Endothelial cell of umbilical vein (primary cell): ENCODE results near the gene ACVRL1. TPM values are rescaled to one million over a fixed set of nuclear protein-coding genes. Genes with fewer than 3 reads are reported as not detected.

Experiments used
- BruUV-seq: library from RNA; stranded (reverse); fragments of 400-500 nt; replicated peaks from 2 replicates; lab custom pipeline; 2021; lab: Mats Ljungman, UMichigan
- CTCF ChIA-PET: fragments of 300-600, 350-600 bp; sonication (Branson Sonifier 250); formaldehyde crosslinking; loops from one replicate; lab custom pipeline; 2021; ENCODE audit warnings: antibody characterized with exemption, inconsistent platforms; lab: Charles Lee
- POLR2A ChIA-PET: fragments of 300-600, 350-600 bp; sonication (Branson Sonifier 250); formaldehyde crosslinking; loops from one replicate; lab custom pipeline; 2021; ENCODE audit warnings: antibody characterized with exemption, inconsistent platforms; lab: Charles Lee
- DNase-seq: peaks from one replicate; pipeline ENCODE4 v3.0.0-alpha.2; 2011; ENCODE audit warnings: low read depth, low spot score
- FAIRE-seq: peaks from 2 replicates; lab custom pipeline; 2011; peaks lifted over from hg19 to GRCh38; lab: Jason Lieb, UNC
- H2AFZ ChIP-seq: 2 replicates; pipeline ENCODE4 v1.6.0; 2012; ENCODE audit warnings: low read depth, low read length, control low read depth, inconsistent platforms
- H3K27ac ChIP-seq: 2 replicates; pipeline ENCODE4 v1.5.1; 2011; ENCODE audit warnings: low read depth, mild to moderate bottlenecking, control low read depth, low read length, moderate library complexity; ENCODE audit not compliant: insufficient read depth
- H3K27me3 ChIP-seq, 2 experiments: 2 replicates each; pipeline versions ENCODE4 v1.6.0 to v1.6.1; 2011; ENCODE audit warnings: low read length in 2 of 2, mixed read lengths in 1 of 2; ENCODE audit not compliant: control insufficient read depth in 2 of 2, insufficient read depth in 2 of 2
- H3K36me3 ChIP-seq, 2 experiments: 2 replicates in 1 of 2; 3 replicates in 1 of 2; pipeline ENCODE4 v1.5.1; 2011; ENCODE audit warnings: low read length in 2 of 2, mild to moderate bottlenecking in 1 of 2, moderate library complexity in 1 of 2; ENCODE audit not compliant: control insufficient read depth in 2 of 2, insufficient read depth in 2 of 2; ENCODE audit errors: extremely low read depth in 1 of 2
- H3K4me1 ChIP-seq: 3 replicates; pipeline ENCODE4 v1.5.1; 2011; ENCODE audit warnings: mild to moderate bottlenecking, low read length; ENCODE audit not compliant: control insufficient read depth, insufficient read depth; ENCODE audit errors: extremely low read depth
- H3K4me2 ChIP-seq: 2 replicates; pipeline ENCODE4 v1.6.1; 2011; ENCODE audit warnings: low read length, control low read depth, mixed read lengths; ENCODE audit not compliant: insufficient read depth
- H3K4me3 ChIP-seq, 3 experiments: fragments of 200-600 bp in 1 of 3; sonication (generic), shearing (Covaris generic) in 1 of 3; replicated peaks in 1 of 3; 2 replicates each; pipeline ENCODE4 v1.5.1; 2011 to 2016; ENCODE audit warnings: control low read depth in 3 of 3, low read length in 3 of 3, mild to moderate bottlenecking in 2 of 3, inconsistent platforms in 1 of 3, low read depth in 1 of 3, moderate library complexity in 1 of 3; ENCODE audit not compliant: insufficient read depth in 1 of 3
- H3K79me2 ChIP-seq: 2 replicates; pipeline ENCODE4 v1.6.0; 2012; ENCODE audit warnings: low read length, inconsistent platforms; ENCODE audit not compliant: control insufficient read depth, insufficient read depth
- H3K9ac ChIP-seq: replicated peaks from 2 replicates; pipeline ENCODE3; 2011; ENCODE audit warnings: low read length, control low read depth; ENCODE audit not compliant: insufficient read depth; ENCODE audit errors: extremely low read depth
- H3K9me1 ChIP-seq: replicated peaks from 3 replicates; pipeline ENCODE4 v1.6.0; 2011; ENCODE audit warnings: mild to moderate bottlenecking, low read length; ENCODE audit not compliant: control insufficient read depth, insufficient read depth; ENCODE audit errors: extremely low read depth
- H3K9me3 ChIP-seq: replicated peaks from 2 replicates; pipeline ENCODE4 v1.5.1; 2012; ENCODE audit warnings: low read length, inconsistent platforms; ENCODE audit not compliant: control insufficient read depth, insufficient read depth
- H4K20me1 ChIP-seq: replicated peaks from 2 replicates; pipeline ENCODE3; 2011; ENCODE audit warnings: mild to moderate bottlenecking, low read length; ENCODE audit not compliant: control insufficient read depth, insufficient read depth; ENCODE audit errors: extremely low read depth
- EZH2 ChIP-seq: IDR thresholded peaks from 2 replicates; pipeline ENCODE4 v1.6.1; 2012; ENCODE audit warnings: borderline replicate concordance, low read depth, mild to moderate bottlenecking, moderate library complexity, low read length, inconsistent platforms; ENCODE audit not compliant: severe bottlenecking
- FOS ChIP-seq: IDR thresholded peaks from 2 replicates; pipeline ENCODE4 v1.6.1; 2011; ENCODE audit warnings: mild to moderate bottlenecking, low read length, moderate library complexity, borderline replicate concordance; ENCODE audit not compliant: insufficient read depth
- GATA2 ChIP-seq: IDR thresholded peaks from 2 replicates; pipeline ENCODE4 v1.7.0; 2011; ENCODE audit warnings: low read depth, mild to moderate bottlenecking, moderate library complexity, mixed read lengths, low read length; ENCODE audit not compliant: insufficient read length, insufficient read depth
- JUN ChIP-seq: IDR thresholded peaks from 2 replicates; pipeline ENCODE4 v1.6.1; 2011; ENCODE audit warnings: borderline replicate concordance, low read depth; ENCODE audit not compliant: insufficient read length, insufficient read depth
- MYC ChIP-seq: IDR thresholded peaks from one replicate; pipeline ENCODE4 v1.6.1; 2011; ENCODE audit warnings: mild to moderate bottlenecking, low read depth, low read length
- POLR2A ChIP-seq: IDR thresholded peaks from 2 replicates; pipeline ENCODE4 v1.6.1; 2012; ENCODE audit warnings: low read depth, mild to moderate bottlenecking, control low read depth, low read length
- POLR2AphosphoS5 ChIP-seq: IDR thresholded peaks from 2 replicates; pipeline ENCODE4 v1.6.1; 2012; ENCODE audit warnings: low read depth, mild to moderate bottlenecking, control low read depth, low read length, moderate library complexity; ENCODE audit not compliant: insufficient read depth
- dilution Hi-C: fragments of 300-500 bp; cut with MboI; formaldehyde crosslinking; loops from one replicate; pipeline ENCODE4 v1.15.0; 2019; ENCODE audit warnings: low sequenced_read_pairs; ENCODE audit not compliant: extremely low pct_ligation_motif_present
- intact Hi-C: fragments of 100-400 bp; cut with micrococcal nuclease; formaldehyde crosslinking; loops from one replicate; pipeline ENCODE4 v1.10.0; 2022
- polyA plus RNA-seq, 4 experiments: library from polyadenylated mRNA; depleted of rRNA in 3 of 4; stranded (reverse) in 3 of 4; unstranded in 1 of 4; fragments of >200 nt; gene quantifications; 2 replicates each; pipeline versions ENCODE4 v1.2.1 to v1.2.3, GENCODE V29; 2011 to 2012; ENCODE audit warnings: missing spikeins in 1 of 4
- total RNA-seq: library from RNA; stranded (reverse); gene quantifications from 2 replicates; pipeline ENCODE4 v1.2.3, GENCODE V29; 2021
- TF ChIP-seq, protein P1 (sequence below), 2 donors: IDR thresholded peaks; 1 replicate in 1 of 2; 2 replicates in 1 of 2; pipeline ENCODE4 v1.5.1; 2011; ENCODE audit warnings: low read length in 2 of 2, mild to moderate bottlenecking in 2 of 2, moderate library complexity in 2 of 2, control low read depth in 1 of 2, inconsistent platforms in 1 of 2, low read depth in 1 of 2; ENCODE audit not compliant: insufficient read depth in 1 of 2; ENCODE audit errors: extremely low read depth in 1 of 2
- TF ChIP-seq, protein P2 (sequence below): IDR thresholded peaks from 2 replicates; pipeline ENCODE4 v1.6.1; 2011; ENCODE audit not compliant: insufficient read depth, insufficient read length

Gene ACVRL1
- total and polyA plus RNA-seq, 2 donors (not counting 3 experiments of a cell fraction or from before 2014, with no cell fraction given), result 355 to 404 TPM

DNA sequence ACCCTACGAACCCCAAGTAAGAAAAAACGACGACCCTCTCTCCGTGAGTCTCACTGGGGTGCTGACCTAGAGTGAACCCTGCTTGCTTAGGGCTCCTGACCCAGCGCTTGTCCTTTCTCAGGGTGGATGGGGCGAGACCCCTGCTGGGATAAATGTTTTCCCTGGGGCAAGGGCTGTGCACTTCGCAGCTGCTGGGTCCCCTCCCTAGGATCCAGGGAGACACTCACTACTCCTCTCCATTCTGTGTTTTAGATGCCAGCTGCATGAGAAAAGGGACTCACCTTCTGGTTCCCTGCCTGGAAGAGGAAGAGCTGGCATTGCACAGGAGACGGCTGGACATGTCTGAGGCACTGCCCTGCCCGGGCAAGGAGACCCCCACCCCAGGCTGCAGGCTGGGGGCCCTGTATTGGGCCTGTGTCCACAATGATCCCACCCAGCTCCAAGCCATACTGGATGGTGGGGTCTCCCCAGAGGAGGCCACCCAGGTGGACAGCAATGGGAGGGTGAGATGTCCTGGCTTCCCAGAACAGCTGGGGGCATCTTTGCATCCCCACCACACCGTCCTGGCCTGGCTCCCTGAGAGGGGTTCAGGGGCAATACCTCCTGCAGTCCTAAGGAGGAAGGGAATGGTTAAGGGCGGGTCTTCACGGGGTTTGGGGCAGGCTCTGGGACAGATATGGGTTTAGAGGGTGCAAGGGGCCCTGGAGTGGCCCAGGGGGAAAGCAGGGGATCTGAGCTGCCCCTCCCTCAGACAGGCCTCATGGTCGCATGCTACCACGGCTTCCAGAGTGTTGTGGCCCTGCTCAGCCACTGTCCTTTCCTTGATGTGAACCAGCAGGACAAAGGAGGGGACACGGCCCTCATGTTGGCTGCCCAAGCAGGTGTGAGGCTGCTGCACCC lies 18.7 kb upstream of the ACVRL1 start:
- no peak for TF ChIP-seq POLR2AphosphoS5
- no peak for TF ChIP-seq POLR2A
- no peak for TF ChIP-seq JUN
- no peak for TF ChIP-seq GATA2
- TF ChIP-seq, protein P1, sequence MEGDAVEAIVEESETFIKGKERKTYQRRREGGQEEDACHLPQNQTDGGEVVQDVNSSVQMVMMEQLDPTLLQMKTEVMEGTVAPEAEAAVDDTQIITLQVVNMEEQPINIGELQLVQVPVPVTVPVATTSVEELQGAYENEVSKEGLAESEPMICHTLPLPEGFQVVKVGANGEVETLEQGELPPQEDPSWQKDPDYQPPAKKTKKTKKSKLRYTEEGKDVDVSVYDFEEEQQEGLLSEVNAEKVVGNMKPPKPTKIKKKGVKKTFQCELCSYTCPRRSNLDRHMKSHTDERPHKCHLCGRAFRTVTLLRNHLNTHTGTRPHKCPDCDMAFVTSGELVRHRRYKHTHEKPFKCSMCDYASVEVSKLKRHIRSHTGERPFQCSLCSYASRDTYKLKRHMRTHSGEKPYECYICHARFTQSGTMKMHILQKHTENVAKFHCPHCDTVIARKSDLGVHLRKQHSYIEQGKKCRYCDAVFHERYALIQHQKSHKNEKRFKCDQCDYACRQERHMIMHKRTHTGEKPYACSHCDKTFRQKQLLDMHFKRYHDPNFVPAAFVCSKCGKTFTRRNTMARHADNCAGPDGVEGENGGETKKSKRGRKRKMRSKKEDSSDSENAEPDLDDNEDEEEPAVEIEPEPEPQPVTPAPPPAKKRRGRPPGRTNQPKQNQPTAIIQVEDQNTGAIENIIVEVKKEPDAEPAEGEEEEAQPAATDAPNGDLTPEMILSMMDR (IDR thresholded peaks at IDR 0.05; ENCODE audit: extremely low read depth in 1 of 2, insufficient read depth in 1 of 2, low read depth in 1 of 2, low read length in 2 of 2), result no peak
- no peak for TF ChIP-seq MYC
- TF ChIP-seq FOS, result no peak
- TF ChIP-seq, protein P2, sequence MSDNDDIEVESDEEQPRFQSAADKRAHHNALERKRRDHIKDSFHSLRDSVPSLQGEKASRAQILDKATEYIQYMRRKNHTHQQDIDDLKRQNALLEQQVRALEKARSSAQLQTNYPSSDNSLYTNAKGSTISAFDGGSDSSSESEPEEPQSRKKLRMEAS, result no peak
- TF ChIP-seq EZH2, result no peak
- intact Hi-C loops, result loop anchor here (5.0 kb wide), 1 partner anchor 146 kb away; no protein-coding TSS in a partner anchor
- H3K27me3 ChIP-seq, result no peaks in the 10 kb centered on the region
- H3K36me3 ChIP-seq, result no peaks in the 10 kb centered on the region
- H3K27ac ChIP-seq, result no peak overlapping the region
- H3K9me3 ChIP-seq, result peaks cover 2% of the 10 kb centered on the region
- ChIA-PET CTCF (interaction anchor here (0.7 to 6.5 kb wide), 14 partner anchors 8 to 104 kb away, joined by 3 to 55 read pairs (median 4); partner anchors contain the start of gene ACVRL1), POLR2A (interaction anchor here (0.6 to 1.1 kb wide), 4 partner anchors 8 to 1722 kb away, joined by 3 to 5 read pairs (median 4); partner anchors contain the start of gene TAMALIN)
- no TSS peak for BruUV-seq
- no peak overlapping the region for H3K4me3 ChIP-seq
- H3K79me2 ChIP-seq, result no peaks in the 10 kb centered on the region
- no peak overlapping the region for H3K9ac ChIP-seq
- no peak for FAIRE-seq
- no peak for DNase-seq
- dilution Hi-C loops, result no loop called here
- no peak overlapping the region for H2AFZ ChIP-seq
- H3K9me1 ChIP-seq, result no peaks in the 10 kb centered on the region
- H3K4me1 ChIP-seq, result peaks cover 41% of the 10 kb centered on the region
- H4K20me1 ChIP-seq, result no peaks in the 10 kb centered on the region
- H3K4me2 ChIP-seq, result peak overlapping the region; percentile 54
